Anterior cingulate cortex (tissue), 58 donors: ENCODE results near the gene TEX47.

ENCODE experiments used
- DNase-seq, 58 donors: peaks; one replicate each; lab custom pipeline; 2025; lab: John Stamatoyannopoulos, UW

Gene TEX47

GRCh38 chr7:88795553-88795952 lies at the start of gene TEX47:
Gene TEX47 (minus strand): TSS chr7:88795737. CDS start chr7:88794942, 795 bp downstream.
- DNase-seq, result peak in 4 of 58 donors; percentile 0 to 8 (median 1)

- no peak for DNase-seq
Observed at GRCh38 chr7:88845091-88845490, 49.6 kb upstream of the TEX47 start.

DNA sequence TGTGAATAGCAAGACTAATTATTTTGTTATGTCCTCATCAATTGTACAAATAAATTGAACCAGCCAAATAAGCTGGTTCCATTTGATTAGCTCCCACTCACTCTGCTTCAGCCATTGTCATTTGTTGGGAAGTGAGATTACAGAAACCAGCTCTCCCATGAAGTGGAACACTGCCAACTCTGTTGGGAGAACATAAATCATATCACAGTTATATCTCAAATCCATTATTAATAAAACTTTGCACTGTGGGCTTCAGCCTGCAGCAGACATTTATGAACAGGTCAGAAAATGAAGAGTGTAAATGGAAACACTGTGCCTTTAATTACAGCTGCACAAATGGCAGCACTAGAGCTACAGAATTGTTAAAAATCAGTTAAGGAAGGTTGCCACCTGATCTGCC lies 46.7 kb upstream of the TEX47 start:
- DNase-seq, result no peak

DNA sequence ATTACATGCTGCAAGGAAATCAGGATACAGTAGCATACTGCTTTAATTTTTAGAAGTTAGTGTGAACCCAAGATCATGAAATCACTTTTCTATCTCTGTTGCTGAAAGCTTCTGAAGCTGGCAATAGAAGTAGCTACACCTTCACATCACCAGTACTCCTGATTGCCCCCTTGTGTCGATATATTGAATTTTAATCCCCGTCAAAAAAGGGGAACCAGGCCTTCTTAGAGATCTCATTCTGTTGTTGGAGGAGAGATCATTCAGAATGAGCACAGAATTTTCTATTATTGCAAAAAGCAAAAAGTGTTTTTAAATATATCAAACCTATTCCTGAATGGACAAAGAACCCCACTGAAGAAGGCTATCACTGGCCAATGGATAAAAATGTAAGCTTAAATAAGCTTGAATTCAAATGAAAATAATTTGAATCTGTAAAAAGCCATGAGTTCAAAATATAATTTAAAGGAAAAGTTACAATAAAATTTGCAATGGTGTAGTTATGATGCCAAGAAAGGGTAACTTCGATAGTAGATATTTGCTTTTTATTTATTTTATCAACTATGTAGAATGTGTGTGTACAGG lies 39.7 kb upstream of the TEX47 start:
- DNase-seq, result no peak

DNA sequence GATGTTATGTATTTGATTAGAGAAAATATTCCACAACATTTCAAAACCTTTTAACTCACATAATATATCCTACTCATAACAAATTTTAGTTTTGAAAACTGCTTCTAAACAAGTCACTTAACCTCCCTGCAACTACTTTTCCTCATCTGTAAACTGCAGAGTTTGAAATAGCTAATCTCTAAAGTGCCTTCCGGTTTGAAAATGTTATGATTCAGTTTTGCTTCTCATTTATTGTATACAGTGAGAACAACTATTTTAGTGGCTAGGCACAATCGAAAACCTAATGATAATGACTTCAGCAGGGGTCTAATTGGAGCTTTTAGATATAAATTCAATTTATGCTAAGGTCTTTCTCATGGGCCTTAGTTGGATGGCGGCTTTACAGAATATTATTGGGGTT lies 30.7 kb upstream of the TEX47 start:
- no peak for DNase-seq

GRCh38 chr7:88818552-88818951 lies 23.0 kb upstream of the TEX47 start:
- no peak for DNase-seq

- no peak for DNase-seq
Observed at GRCh38 chr7:88806280-88807037, 10.9 kb upstream of the TEX47 start.

- no peak for DNase-seq
Observed at GRCh38 chr7:88801046-88801445, 5.5 kb upstream of the TEX47 start.

DNA sequence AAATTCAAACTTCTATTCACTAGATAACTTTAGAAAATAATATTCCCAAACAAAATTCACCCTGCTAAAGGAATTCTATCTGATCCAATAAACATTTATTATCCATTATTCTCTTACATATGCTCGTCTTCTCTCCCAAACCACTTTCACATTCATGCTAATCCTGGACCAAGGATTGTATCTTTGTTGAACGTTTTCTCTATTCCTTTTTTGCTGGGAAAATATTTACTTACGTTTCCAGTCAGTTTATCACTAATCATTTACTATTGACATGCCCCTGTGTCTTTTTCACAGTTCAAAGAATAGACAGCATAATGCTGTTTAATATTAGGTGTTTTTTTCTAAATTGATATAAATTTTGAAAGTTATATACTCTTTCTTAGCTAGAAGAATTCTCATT lies 3.2 kb downstream of the TEX47 start:
- no peak for DNase-seq

- DNase-seq, result no peak
Observed at GRCh38 chr7:88791891-88792290, 3.6 kb downstream of the TEX47 start.

GRCh38 chr7:88789480-88790064 lies 6.0 kb downstream of the TEX47 start:
- DNase-seq, result peak in 1 of 58 donors; percentile 4

- DNase-seq, result no peak
Observed at GRCh38 chr7:88787777-88788176, 7.8 kb downstream of the TEX47 start.

GRCh38 chr7:88775838-88776237 lies 19.7 kb downstream of the TEX47 start:
- no peak for DNase-seq

DNA sequence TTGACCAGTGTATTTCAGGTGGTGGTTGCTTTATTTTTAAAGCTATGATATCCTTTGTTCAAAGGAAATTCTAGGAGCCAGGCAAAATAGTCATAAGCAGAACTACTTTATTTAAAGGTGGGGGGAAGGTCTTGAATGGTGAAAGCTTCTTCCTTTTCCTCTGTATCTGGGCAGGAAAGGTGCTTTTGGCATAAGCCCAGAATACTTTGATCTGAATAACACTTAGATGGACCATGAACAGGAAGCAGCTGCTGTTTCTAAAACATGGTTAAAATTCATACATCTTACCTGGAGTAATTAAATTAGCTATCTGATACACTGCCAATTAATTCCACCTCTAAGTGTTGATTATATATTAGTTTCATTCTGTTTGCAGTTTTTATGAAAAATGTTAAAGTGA lies 22.8 kb downstream of the TEX47 start:
- no peak for DNase-seq

DNA sequence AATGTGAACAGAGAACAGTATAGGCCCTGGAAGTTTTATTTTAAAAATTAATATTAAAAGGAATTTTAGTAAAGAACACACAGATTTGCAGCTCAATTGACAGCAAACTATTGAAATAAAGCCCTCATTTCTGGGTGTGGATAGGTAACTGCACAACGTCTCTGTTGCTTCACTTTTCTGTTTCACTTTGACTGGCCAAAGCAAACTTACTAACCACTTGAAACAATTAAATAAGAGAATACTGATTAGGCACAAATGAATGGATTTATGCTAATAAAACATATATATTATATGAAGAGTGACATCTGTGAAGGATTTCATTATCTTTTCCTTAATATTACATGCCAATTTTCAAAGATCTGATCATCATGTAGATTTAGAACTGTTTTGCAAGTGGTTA lies 24.1 kb downstream of the TEX47 start:
- no peak for DNase-seq

DNA sequence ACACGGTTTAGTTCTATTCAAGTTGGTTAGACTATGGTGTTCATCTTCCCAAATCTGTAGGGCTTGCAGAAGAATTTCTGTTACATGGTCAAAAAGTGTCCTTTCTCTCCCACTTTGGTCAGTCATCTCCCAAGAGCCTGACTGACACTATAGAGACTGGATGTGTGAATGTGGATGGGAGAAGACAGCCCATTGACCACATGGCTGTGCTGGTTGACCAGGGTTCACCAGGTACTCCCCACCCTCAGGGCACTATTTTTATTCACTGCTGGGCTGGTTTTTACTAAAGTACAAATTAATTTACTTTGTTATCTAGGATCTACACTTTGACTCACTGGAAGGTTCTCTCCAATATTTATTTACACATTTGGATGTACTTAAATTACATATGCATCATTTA lies 33.8 kb downstream of the TEX47 start:
- DNase-seq, result no peak

- DNase-seq, result no peak
Observed at GRCh38 chr7:88760136-88760515, 35.4 kb downstream of the TEX47 start.

- peak in 45 of 58 donors; percentile 1 to 71 (median 24) for DNase-seq
Observed at GRCh38 chr7:88759230-88760135, 36.1 kb downstream of the TEX47 start, which contains the start of gene ZNF804B. Gene ZNF804B (plus strand): TSS chr7:88759700. CDS start chr7:88759977, 277 bp downstream.

DNA sequence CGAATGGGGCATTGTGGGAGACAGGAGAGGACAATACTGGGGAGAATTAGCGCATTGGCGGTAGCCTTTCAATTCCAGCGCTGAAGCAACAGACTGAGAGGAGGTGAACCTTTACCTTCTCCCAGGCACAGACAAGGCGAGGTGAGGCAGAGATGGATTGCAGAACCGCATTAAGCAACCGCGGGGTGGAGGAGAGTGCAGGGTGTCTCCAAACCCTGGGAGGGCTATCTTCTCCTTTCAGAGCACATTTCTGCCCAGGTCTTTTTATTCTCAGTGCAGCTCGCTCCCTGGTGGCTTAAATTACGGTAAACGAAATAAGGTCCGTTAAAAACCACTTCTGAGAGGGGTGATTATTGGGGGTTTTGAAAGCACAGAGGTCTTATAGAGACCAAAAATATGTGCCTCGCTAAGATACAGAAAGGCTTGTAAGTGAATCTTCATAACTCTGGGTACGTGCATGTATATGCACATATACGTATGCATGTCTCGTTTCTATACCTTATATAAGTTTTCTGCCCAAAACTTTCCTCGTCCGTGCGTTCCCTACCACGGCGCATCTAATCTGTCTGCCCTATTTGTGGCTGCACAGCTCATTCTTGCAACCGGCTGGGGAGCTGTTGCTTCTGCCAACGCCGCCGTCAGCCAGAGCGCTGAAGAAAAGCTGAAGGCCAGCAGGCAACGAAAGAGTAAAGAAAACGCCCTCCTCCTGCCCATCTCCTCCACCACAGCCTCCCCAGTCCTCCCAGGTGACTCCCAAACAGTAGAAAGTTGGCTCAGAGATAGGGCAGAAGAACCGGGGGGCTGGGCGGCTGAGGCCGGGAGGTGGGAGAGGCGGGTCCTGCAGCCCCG lies 36.9 kb downstream of the TEX47 start:
- peak in 41 of 58 donors; percentile 4 to 69 (median 26) for DNase-seq

DNA sequence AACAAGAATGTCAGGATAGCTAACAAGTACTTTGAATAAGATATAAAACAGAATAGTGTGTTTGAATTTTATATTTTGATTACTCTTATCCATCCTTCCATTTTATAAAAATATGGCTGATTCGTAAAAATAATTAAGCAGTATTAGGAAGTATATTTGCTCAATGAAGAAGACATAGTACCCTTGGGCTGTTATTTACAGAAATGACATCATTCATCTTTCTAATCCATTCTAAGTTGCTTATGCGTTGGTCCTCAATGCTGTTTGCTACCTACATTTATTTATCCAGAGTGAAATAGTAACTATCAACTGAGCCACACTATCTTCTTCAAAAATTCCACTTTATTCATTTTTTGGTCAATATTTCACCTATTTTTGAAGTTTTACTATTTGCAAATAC lies 38.2 kb downstream of the TEX47 start:
- DNase-seq, result no peak
